Lower leg skin (tissue), 4 donors: ENCODE measurements around the gene KIAA1671. TPM values are rescaled to one million over a fixed set of nuclear protein-coding genes. Genes with fewer than 3 reads are reported as not detected.
"Not testable (repeated sequence)": the region's sequence is repeated elsewhere in the genome, so short reads cannot be mapped to it uniquely, and the experiment has no call there.

Source experiments
- DNase-seq, 2 donors: peaks; one replicate each; pipeline ENCODE4 v3.0.0-alpha.2; 2019; ENCODE audit warnings: low spot score in 2 of 2
- H3K4me3 ChIP-seq: fragments of 200-600 bp; sonication (generic); 2 replicates; pipeline ENCODE4 v1.5.1; 2017; ENCODE audit warnings: mild to moderate bottlenecking, low read depth; ENCODE audit not compliant: poor library complexity, severe bottlenecking
- CTCF ChIP-seq, 3 donors: fragments of 450-650 bp; IDR thresholded peaks; one replicate each; pipeline ENCODE4 v1.5.1; 2016; ENCODE audit warnings: antibody characterized with exemption in 3 of 3, mild to moderate bottlenecking in 3 of 3, moderate library complexity in 2 of 3
- POLR2A ChIP-seq, 2 donors: fragments of 450-650 bp; IDR thresholded peaks; one replicate each; pipeline ENCODE4 v1.6.1; 2016 to 2017; ENCODE audit warnings: antibody characterized with exemption in 2 of 2, mild to moderate bottlenecking in 1 of 2, moderate library complexity in 1 of 2
- WGBS, 2 donors: methylation state at CpG; one replicate each; pipeline ENCODE4 v1.1.5; 2018; 5-methylcytosine and 5-hydroxymethylcytosine counted together
- intact Hi-C: fragments of 100-400 bp; cut with DNase I; formaldehyde crosslinking; loops from one replicate; pipeline ENCODE4 v1.15.0; 2023; ENCODE audit warnings: low total_unique reads
- total RNA-seq, 4 donors: library from RNA; depleted of rRNA; stranded (reverse); fragments of >200 nt; gene quantifications; one replicate each; pipeline ENCODE4 v1.1.0, GENCODE V29; 2016

The KIAA1671 gene
- total RNA-seq, 4 donors from 2014 or later = 60.0 to 87.8 (median 85.1) TPM

- intact Hi-C loops = no loop called here
- H3K4me3 ChIP-seq = no peak overlapping the region
- TF ChIP-seq CTCF (IDR thresholded peaks at IDR 0.05) (no peak), POLR2A (IDR thresholded peaks at IDR 0.05) (no peak)
- peak in 1 of 2 donors; percentile 29 for DNase-seq
- 53 to 55% methylated on average over 14 to 15 of the region's 15 CpGs for WGBS, 2 donors
Observed at GRCh38 chr22:25202290-25202921, 249.9 kb downstream of the KIAA1671 start.

- no peak for TF ChIP-seq POLR2A (IDR thresholded peaks at IDR 0.05)
- no peak for TF ChIP-seq CTCF (IDR thresholded peaks at IDR 0.05)
- 88 to 94% methylated on average over 4 of the region's 4 CpGs for WGBS, 2 donors
- intact Hi-C loops = no loop called here
- H3K4me3 ChIP-seq = no peak overlapping the region
- no peak for DNase-seq
Observed at GRCh38 chr22:25203082-25203481, 250.6 kb downstream of the KIAA1671 start.

GRCh38 chr22:25204547-25204946, 252.0 kb downstream of the KIAA1671 start:
- DNase-seq, intact Hi-C loops, H3K4me3 ChIP-seq: not testable (repeated sequence)
- WGBS, 2 donors = 74 to 76% methylated on average over 7 of the region's 7 CpGs

GRCh38 chr22:25205847-25206246, 253.3 kb downstream of the KIAA1671 start:
- TF ChIP-seq POLR2A (IDR thresholded peaks at IDR 0.05) (no peak), CTCF (IDR thresholded peaks at IDR 0.05) (no peak)
- no peak for DNase-seq
- H3K4me3 ChIP-seq = no peak overlapping the region
- WGBS, 2 donors = 96 to 100% methylated on average over 1 of the region's 1 CpG
- intact Hi-C loops = no loop called here

GRCh38 chr22:25206998-25207397, 254.5 kb downstream of the KIAA1671 start:
- intact Hi-C loops = no loop called here
- no peak for TF ChIP-seq CTCF (IDR thresholded peaks at IDR 0.05)
- TF ChIP-seq POLR2A (IDR thresholded peaks at IDR 0.05) = no peak
- no peak for DNase-seq
- H3K4me3 ChIP-seq = no peak overlapping the region
- 85 to 88% methylated on average over 21 of the region's 21 CpGs for WGBS, 2 donors

GRCh38 chr22:25207553-25208157, 255.1 kb downstream of the KIAA1671 start:
- WGBS, 2 donors = 86 to 88% methylated on average over 1 of the region's 2 CpGs
- intact Hi-C loops = no loop called here
- no peak overlapping the region for H3K4me3 ChIP-seq
- no peak for TF ChIP-seq CTCF (IDR thresholded peaks at IDR 0.05)
- no peak for TF ChIP-seq POLR2A (IDR thresholded peaks at IDR 0.05)
- no peak for DNase-seq
